NCI-H2227 (cell line): ENCODE measurements around the gene IL10RA.
"Not testable (repeated sequence)": the region's sequence is repeated elsewhere in the genome, so short reads cannot be mapped to it uniquely, and the experiment has no call there.

ENCODE experiments used
- DNase-seq: peaks from one replicate; lab custom pipeline; 2025; ENCODE audit not compliant: unreplicated experiment; lab: John Stamatoyannopoulos, UW

IL10RA gene

DNA sequence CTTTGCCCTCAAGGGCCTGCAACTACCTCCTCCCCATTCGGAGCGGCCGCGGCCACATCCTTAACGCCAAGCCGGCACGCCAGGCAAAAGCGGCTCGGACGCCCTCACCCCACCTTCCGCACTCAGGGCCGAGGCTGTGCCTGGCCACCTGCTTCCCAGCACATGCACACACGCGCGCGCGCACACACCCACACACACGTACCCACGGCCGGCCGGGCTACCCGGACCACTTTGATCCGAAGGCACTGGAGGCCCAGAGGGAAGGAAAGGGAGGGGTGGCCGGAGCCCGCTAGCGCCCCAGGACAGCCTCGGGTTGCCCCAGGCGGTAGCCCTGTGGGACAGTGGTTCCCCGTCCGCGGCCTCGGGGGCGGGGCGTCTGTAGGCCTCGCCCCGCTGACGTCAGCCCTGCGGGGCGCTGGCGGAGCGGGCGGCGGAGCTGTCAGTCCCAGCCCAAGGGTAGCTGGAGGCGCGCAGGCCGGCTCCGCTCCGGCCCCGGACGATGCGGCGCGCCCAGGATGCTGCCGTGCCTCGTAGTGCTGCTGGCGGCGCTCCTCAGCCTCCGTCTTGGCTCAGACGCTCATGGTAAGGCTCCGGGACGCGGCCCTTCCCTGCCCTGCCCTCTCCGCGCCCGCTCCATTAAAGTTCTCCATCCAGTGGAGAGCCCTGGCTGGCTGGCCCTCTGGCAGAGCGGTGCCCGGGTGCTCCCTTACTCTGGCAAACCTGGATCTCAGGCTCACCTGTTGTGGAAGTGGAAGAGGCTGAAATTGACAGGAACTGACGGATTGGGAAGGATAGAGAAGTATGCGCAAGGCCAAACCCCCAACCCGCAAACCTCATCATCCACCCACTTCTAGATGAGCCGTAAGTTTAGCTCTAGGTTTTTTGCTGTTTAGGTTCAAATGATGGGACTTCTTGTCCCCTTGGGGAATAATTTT is at the start of gene IL10RA:
Gene IL10RA, plus strand, starts transcription at position 442 of the 935 bp plus-strand sequence. Its CDS starts 74 bp downstream, at position 516.
- DNase-seq: peak; percentile 85

DNA sequence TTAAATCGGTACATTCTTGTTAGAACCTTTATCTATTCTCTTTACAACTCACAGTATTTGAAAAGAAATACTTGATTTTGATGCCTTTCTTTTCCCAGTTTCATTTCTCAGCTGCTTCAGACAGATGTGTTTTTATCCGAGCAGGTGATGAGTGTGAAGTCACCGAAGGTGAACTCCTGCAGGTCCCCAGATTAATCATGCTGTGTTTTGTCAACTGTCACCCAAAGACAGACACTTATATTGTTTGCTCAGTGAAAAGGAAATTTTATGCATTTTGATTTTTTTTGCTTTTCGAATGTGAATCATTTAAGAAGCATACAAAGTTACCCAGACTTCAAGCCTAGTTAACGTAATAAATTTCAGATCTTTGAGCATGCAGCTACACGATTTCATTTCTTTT is 49.2 kb upstream of the IL10RA start:
- DNase-seq: no peak

- DNase-seq: no peak
Measured at GRCh38 chr11:117940736-117941135, 45.5 kb upstream of the IL10RA start.

GRCh38 chr11:117941163-117941707 is 45.0 kb upstream of the IL10RA start:
- DNase-seq: no peak

GRCh38 chr11:117941976-117942654 is 44.1 kb upstream of the IL10RA start:
- no peak for DNase-seq

GRCh38 chr11:117944554-117944953 is 41.6 kb upstream of the IL10RA start:
- DNase-seq: no peak

DNA sequence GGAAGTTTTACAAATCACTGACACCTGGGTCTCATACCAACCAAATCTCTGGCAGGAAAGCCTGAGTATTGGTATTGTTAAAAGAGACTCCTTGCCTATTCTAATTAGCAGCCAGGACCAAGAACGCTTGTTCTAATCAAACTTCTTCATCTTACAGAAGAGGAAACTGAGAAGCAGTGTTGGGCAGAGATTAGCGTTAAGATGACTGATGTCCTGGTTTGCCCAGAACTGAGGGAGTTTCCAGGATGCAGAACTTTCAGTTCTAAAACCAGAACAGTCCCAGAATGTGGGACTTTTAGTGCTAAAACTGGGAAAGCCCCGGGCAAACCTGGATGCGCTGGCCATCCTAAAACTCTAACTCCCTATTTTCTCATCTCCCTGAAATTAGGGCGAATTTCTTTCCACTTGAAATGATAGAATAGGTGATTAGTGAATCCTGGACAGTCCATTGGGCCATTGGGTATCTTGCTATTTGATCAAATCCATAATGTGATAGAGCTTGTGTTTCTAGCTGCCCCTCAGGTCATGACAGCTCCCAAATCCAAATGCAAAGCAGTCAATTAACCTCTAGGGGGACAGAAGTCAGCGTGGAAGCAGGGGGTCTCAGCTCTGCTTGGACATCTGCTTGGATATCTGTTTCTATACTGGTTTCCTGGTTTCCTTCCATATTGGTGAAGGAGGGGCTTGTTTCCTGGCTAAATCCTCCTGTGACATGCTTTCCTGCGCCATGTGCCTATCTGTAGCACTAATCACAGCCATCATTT is 41.0 kb upstream of the IL10RA start:
- DNase-seq: no peak

DNA sequence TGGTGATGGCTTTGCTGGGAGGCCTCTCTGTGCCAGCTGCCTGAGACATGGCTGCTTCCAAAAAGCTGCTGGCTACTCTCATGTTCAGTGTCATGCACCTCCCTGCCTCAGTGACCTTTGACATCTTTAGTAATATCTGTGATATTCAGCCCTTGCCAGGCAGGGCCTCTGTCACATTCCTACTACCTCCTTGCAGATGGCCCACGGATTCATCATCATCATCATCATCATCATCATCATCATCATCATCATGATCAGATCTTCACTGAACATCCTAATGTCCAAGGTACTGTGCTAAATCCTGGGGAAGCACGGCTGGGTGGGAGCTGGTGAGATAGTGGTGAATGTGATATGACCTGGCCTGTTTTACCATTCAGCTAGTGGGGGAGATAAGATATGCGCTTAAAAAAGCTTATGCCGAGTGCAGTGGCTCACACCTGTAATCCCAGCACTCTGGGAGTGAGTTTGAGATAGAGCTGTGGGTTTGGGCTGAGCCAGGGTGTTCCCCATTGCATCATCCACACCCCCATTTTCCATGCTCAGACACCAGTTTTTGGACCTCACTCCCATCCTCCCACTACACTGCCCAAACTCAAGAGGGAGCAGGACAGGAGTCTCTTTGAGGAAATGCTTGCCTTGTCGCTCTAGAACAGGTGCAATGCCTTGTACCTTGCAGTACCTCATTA is 39.9 kb upstream of the IL10RA start:
- DNase-seq: no peak

DNA sequence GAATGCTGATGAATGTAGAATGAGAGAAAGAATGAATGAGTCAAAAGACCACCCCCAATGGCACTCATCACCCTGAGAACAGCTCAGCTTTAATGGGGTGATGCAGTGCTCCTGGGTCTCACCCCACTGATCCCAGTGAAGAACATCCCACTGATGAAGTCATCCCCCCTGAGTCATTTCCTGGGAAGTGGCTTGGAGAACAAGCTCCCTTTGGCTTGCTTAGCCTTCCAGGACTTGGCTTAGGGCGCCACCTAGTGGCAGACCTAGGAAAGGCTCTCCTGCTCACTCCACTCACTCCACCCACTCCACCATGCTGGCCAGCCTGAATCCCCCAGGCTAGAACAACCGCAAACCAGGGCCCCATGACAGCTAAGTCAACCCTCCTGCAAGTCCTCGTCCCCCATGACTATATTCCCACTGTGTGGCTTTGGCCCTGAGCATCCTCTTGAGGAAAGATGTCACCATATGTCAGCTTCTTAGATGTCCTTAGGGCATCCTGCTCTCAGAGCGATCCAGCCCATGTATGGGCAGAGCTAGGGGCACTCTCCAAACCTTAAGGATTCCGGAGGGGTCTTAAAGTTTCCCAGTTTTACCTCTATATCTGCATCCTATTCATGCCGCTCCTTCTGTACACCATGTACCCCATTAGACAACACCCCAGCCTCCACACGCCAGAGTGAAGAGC is 39.2 kb upstream of the IL10RA start:
- DNase-seq: peak; percentile 88

- not testable (repeated sequence) for DNase-seq
Measured at GRCh38 chr11:117947751-117948150, 38.4 kb upstream of the IL10RA start.

DNA sequence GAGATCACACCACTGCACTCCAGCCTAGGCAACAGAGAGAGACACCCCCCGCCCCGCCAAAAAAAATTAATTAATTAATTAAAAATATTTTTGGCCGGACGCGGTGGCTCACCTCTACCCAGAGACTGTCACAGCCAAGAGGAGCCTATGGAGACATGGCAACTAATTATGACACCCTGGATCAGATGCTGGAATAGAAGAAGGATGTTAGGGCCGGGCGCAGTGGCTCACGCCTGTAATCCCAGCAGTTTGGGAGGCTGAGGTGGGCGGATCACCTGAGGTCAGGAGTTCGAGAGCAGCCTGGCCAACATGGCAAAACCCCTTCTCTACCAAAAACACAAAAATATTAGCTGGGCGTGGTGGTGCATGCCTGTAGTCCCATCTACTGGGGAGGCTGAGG is 37.7 kb upstream of the IL10RA start:
- not testable (repeated sequence) for DNase-seq

- no peak for DNase-seq
Measured at GRCh38 chr11:117949062-117949461, 37.1 kb upstream of the IL10RA start.

- peak; percentile 1 for DNase-seq
Measured at GRCh38 chr11:117950301-117950700, 35.9 kb upstream of the IL10RA start.

DNA sequence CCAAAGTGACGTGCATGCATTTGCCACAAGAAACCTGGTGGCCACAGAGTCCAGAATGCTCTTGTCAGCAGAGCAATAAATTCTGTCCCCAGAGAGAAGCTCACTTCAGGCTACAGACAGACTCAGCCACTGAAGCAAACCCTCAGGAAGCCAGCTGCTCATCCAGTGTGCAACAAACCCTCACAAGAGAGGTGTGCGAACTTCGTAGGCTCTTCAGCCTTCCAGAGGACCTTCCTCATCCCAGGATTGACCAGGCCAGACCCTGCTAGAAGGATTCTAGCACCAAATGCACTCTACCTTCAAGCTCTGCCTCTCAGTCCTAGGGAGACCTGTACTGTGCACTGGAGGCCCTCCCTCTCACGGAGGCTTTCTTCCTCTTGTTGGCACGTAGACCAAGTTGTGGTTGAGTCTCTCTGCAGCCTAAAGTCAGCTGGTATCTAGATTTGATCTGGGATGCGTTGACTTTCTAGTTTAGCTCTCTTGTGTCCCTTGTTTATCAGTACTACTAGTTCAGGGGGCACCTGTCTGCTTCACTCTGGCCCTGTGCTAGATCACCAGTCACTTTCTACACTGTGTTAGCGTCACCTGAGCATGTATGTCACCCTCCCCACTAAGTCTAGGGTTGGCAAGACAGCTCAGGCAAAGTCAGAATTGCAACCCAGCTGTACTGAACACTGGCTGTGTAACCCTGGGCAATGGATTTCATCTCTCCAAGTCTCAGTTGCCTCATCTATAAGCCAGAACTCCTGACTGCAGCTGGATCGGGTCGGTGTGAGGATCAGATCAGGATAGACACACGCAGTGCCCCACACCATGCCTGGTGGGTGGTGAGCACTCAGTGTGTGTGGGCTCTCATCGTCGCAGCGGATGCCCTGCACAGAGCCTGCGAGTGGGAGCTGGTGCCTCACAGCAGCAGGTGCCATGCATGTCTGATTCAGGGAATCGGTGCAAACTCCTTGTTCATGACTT is 34.9 kb upstream of the IL10RA start:
- DNase-seq: no peak

DNA sequence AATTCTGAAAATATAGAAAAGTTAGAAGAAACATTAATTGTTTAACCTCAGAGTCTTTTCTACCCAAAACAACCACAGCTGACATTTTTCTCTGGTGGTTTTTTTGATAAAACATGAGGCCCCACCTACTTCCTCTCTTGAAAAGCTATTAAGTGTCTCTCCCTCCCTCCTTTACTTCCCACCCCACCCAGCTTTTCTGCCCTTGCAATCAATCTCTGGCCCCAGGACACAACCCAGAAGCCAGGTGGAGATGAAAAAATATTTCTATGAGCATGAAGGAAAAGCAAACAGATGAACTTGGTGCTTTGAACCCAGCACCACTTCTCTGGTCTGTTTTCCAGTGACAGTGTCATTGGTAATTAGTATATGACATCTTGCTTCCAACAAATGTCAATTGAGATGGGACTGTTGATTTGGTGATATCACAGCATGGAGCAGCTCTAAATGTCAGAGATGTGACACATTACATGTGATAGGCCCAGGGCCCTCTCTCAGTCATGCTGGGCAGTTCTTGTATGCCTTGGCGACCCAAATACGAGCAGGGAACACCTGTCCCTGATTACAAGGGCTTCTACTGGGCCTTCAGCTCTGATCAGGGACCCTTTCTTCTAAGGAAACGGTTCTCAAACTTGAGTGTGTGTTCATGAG is 33.0 kb upstream of the IL10RA start:
- DNase-seq: no peak

- DNase-seq: no peak
Measured at GRCh38 chr11:117958949-117959348, 27.2 kb upstream of the IL10RA start.

- no peak for DNase-seq
Measured at GRCh38 chr11:117959438-117960149, 26.6 kb upstream of the IL10RA start.

DNA sequence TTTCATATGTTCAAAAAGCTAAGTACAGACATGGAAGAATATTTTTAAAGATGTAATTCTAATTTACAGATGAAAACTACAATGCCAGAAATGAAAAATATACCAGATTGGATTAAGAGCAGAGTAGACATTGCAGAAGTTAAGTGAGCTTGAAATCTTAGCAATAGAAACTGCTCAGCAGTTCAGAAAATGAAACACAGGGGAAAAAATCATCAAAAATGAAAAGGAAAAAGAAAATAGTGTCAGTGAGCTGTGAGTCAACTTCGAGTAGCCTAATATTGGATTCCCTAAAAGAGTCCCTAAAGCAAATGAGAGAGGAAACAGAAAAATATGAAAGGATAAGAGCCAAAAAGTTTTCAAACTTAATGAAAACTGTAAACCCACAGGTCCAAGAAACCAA is 25.8 kb upstream of the IL10RA start:
- no peak for DNase-seq
